Epithelial cell of alveolus of lung (primary cell): Measurements from ENCODE around the gene IL31. TPM values are rescaled to one million over a fixed set of nuclear protein-coding genes. Genes with fewer than 3 reads are reported as not detected.

Experiments
- total RNA-seq: library from RNA; depleted of rRNA; stranded (reverse); fragments of >200 nt; gene quantifications from 2 replicates; pipeline ENCODE4 v1.2.1, GENCODE V29; 2015

IL31 gene
- not detected in 2 replicates for total RNA-seq

DNA sequence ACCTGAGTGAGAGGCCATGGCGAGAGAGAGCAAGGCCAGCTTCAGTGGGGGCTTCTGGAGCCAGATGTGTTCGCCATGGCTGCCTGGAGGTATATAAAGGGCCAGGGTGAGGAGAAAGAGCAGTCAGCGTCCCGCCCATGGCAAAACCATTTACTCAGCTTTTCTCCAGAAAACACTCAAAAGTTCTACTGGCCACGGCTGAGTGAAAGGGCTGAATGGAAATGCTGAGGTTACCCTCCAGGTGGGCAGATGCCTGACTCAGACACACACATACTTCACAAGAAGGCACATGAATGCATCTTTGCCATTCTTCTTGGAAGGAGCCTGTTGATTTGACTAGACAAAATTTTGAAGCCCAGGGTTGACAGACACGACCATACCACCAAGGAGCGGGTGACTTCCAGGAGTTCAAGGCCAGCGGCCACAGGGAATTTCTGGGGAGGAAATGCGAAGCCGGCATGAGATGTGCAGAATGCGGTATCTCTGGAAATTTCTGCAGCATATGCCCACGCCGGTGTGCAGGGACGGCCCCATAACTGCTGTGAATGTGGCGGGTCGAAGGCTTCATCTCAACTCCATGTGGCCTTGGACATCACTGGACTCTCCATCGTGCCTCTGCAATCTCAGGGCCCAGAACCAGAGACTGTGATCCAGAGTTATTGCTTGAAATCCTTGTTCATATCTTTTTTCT is at the start of gene IL31:
Gene IL31 (minus strand): TSS at position 67 of the 691 bp plus-strand sequence. CDS start 49 bp downstream, at position 18.

DNA sequence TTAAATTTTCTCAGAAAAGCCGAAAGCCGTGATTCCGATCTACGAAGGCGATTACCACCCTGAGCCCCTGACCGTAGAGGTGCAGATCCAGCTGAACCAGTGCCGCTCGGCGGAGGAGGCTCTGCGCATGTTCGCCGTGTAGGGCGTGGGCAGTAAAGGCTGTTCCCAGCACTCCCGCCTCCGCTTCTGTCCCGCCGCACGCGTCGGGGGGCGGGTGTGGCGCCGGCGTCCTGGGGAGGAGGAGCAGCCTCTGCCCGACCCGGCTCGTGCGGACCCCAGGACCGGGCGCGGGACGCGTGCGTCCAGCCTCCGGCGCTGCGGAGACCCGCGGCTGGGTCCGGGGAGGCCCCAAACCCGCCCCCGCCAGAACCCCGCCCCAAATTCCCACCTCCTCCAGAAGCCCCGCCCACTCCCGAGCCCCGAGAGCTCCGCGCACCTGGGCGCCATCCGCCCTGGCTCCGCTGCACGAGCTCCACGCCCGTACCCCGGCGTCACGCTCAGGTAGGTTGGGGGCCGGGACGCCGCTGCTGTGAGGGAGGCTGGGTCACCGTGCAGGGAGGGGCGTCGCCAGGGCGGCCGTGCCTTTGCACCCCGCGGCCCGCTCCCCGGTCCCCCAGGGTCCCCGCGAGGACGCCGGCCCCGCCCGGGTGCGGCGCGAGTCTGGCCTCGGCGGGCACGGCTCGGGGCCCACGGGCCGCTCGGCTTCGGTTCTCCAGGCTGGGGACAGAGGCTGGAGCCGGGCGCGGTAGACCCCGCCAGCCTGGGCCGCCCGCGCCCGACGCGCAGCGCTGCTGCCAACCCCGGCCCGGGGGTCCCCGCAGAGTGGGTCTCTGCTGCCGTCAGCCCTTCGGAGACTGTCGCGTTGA is 29.5 kb upstream of the IL31 start, which contains the start of gene B3GNT4:
Gene B3GNT4 (plus strand): TSS at position 409 of the 866 bp plus-strand sequence. CDS start 910 bp downstream, outside the sequence.

GRCh38 chr12:122182887-122183587 is 9.0 kb upstream of the IL31 start, which contains the start of gene LRRC43:
Gene LRRC43, plus strand, starts transcription at chr12:122183123. Its CDS starts 22 bp downstream, at chr12:122183145.

Other genes with a start within 250 kb of the IL31 start
- 3.4 and 7.2 TPM in 2 replicates for gene BCL7A, start 152.3 kb downstream of the IL31 start, total RNA-seq
- gene MLXIP, start 95.5 kb downstream of the IL31 start, total RNA-seq = 13.2 and 16.2 TPM in 2 replicates
- 0.13 and 0.16 TPM in 2 replicates for gene LRRC43, start 8.9 kb upstream of the IL31 start, total RNA-seq
- 0.16 and 1.4 TPM in 2 replicates for gene B3GNT4, start 29.5 kb upstream of the IL31 start, total RNA-seq
- gene DIABLO, start 51.8 kb upstream of the IL31 start, total RNA-seq = 72.3 and 75.8 TPM in 2 replicates
- gene VPS33A, start 92.3 kb upstream of the IL31 start, total RNA-seq = 11.8 and 17.6 TPM in 2 replicates
- gene CLIP1, start 248.4 kb upstream of the IL31 start, total RNA-seq = 22.7 and 27.9 TPM in 2 replicates